K562 (cell line): ENCODE results near the gene GNPTAB. TPM values are rescaled to one million over a fixed set of nuclear protein-coding genes. Genes with fewer than 3 reads are reported as not detected.

ENCODE experiments used
- ZNF12 ChIP-seq: sonication (generic); formaldehyde crosslinking; IDR thresholded peaks from 2 replicates; pipeline ENCODE4 v1.4.0; 2020; ENCODE audit warnings: mild to moderate bottlenecking, missing genetic modification reagents
- ZNF318 ChIP-seq, 2 experiments: fragments of 450-650 bp; IDR thresholded peaks; 2 replicates each; pipeline ENCODE4 v1.6.1; 2016; ENCODE audit warnings: mild to moderate bottlenecking in 2 of 2, borderline replicate concordance in 1 of 2, low read depth in 1 of 2, moderate library complexity in 1 of 2
- polyA plus RNA-seq, 8 experiments: library from polyadenylated mRNA; depleted of rRNA in 4 of 8; stranded (reverse) in 5 of 8; unstranded in 3 of 8; fragments of >200 nt; fragmentation: Nextera tagmentation in 2 of 8; fragmentation: Illumina TruSeq in 1 of 8; extraction: Ambion mirVana in 2 of 8; extraction: Trizol in 1 of 8; gene quantifications; 2 replicates each; pipeline versions ENCODE4 v1.2.1 to v1.2.3, GENCODE V29; 2011 to 2014; ENCODE audit warnings: inconsistent platforms in 1 of 8, missing spikeins in 1 of 8
- total RNA-seq, 7 experiments: library from RNA; depleted of rRNA in 6 of 7; stranded (reverse); fragments of >200 nt in 6 of 7; fragmentation: Illumina TruSeq in 2 of 7; extraction: Trizol in 2 of 7; gene quantifications; 2 replicates each; pipeline versions ENCODE4 v1.2.1 to v1.2.3, GENCODE V29; 2011 to 2021; ENCODE audit warnings: low replicate concordance in 1 of 7

Gene GNPTAB
- total and polyA plus RNA-seq, 9 of the 15 experiments (the other 6 are each of a cell fraction or from before 2014, with no cell fraction given) = 5.9 to 23.2 (median 19.3) TPM

GRCh38 chr12:101819467-101819866, 11.3 kb downstream of the GNPTAB start (continued):
- TF ChIP-seq ZNF318 (IDR thresholded peaks at IDR 0.05; ENCODE audit: borderline replicate concordance in 1 of 2, low read depth in 1 of 2) = no peak
- TF ChIP-seq ZNF12 = no peak
